Astrocyte of the cerebellum (primary cell): Measurements from ENCODE around the gene MEF2C.

Experiments used
- DNase-seq: peaks from one replicate; pipeline ENCODE4 v3.0.0-alpha.2; 2011; ENCODE audit warnings: low read depth
- H3K4me3 ChIP-seq: 2 replicates; pipeline ENCODE4 v1.5.1; 2011; ENCODE audit warnings: mild to moderate bottlenecking, low read depth, low read length, moderate library complexity
- in situ Hi-C: cut with HindIII; loops from 2 replicates; pipeline ENCODE4 v1.10.0; 2017; ENCODE audit warnings: low sequenced_read_pairs
- TF ChIP-seq, protein P1 (sequence below): IDR thresholded peaks from 2 replicates; pipeline ENCODE4 v1.5.1; 2012; ENCODE audit warnings: low read length, low read depth, moderate library complexity, mild to moderate bottlenecking; ENCODE audit errors: missing control alignments

Gene MEF2C

GRCh38 chr5:88761269-88761850 is 121.6 kb downstream of the MEF2C start:
- in situ Hi-C loops, result no loop called here
- TF ChIP-seq, protein P1, sequence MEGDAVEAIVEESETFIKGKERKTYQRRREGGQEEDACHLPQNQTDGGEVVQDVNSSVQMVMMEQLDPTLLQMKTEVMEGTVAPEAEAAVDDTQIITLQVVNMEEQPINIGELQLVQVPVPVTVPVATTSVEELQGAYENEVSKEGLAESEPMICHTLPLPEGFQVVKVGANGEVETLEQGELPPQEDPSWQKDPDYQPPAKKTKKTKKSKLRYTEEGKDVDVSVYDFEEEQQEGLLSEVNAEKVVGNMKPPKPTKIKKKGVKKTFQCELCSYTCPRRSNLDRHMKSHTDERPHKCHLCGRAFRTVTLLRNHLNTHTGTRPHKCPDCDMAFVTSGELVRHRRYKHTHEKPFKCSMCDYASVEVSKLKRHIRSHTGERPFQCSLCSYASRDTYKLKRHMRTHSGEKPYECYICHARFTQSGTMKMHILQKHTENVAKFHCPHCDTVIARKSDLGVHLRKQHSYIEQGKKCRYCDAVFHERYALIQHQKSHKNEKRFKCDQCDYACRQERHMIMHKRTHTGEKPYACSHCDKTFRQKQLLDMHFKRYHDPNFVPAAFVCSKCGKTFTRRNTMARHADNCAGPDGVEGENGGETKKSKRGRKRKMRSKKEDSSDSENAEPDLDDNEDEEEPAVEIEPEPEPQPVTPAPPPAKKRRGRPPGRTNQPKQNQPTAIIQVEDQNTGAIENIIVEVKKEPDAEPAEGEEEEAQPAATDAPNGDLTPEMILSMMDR, result no peak
- no peak for DNase-seq
- H3K4me3 ChIP-seq, result no peak overlapping the region

GRCh38 chr5:88760527-88760926 is 122.5 kb downstream of the MEF2C start:
- H3K4me3 ChIP-seq, result no peak overlapping the region
- in situ Hi-C loops, result no loop called here
- DNase-seq, result no peak
- TF ChIP-seq, protein P1, result no peak

DNA sequence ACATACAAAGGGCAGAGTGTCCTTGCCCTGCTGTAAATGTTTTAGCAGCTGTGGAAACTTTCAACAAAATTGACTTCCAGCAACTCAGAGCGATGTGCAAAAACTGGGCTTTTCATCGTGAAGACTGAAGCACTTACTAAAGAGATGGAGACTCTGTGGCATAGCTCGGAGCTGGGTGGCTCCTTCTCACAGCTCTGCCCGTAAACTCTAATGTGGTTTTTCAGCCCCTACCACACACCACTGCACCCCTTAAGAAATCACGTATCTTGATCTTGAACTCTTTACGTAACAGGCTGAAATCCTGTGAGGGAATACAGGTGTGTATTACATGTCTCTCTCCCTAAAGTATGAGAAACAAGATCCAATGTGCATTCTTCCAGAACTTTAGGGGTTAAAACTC is 124.4 kb downstream of the MEF2C start:
- DNase-seq, result no peak
- H3K4me3 ChIP-seq, result no peak overlapping the region
- TF ChIP-seq, protein P1, result no peak
- in situ Hi-C loops, result no loop called here

- in situ Hi-C loops, result no loop called here
- TF ChIP-seq, protein P1, result no peak
- no peak overlapping the region for H3K4me3 ChIP-seq
- no peak for DNase-seq
These were observed 124.8 kb downstream of the MEF2C start for GRCh38 chr5:88758184-88758583.

GRCh38 chr5:88756953-88757352 is 126.0 kb downstream of the MEF2C start:
- DNase-seq, result no peak
- no peak overlapping the region for H3K4me3 ChIP-seq
- in situ Hi-C loops, result no loop called here
- TF ChIP-seq, protein P1, result no peak

- no peak overlapping the region for H3K4me3 ChIP-seq
- DNase-seq, result no peak
- TF ChIP-seq, protein P1, result no peak
- in situ Hi-C loops, result loop anchor here (25.0 kb wide), 1 partner anchor 989 kb away; no protein-coding TSS in a partner anchor
These were observed 134.3 kb downstream of the MEF2C start for GRCh38 chr5:88748666-88749065.
